BJ (cell line): Measurements from ENCODE around the gene TXNDC2. TPM values are rescaled to one million over a fixed set of nuclear protein-coding genes. Genes with fewer than 3 reads are reported as not detected.

Source experiments
- CTCF ChIA-PET: fragments of 350-600 bp; formaldehyde crosslinking; extraction: SDS; loops from one replicate; lab custom pipeline; 2021; ENCODE audit warnings: antibody characterized with exemption, inconsistent platforms; lab: Yijun Ruan, JAX
- POLR2A ChIA-PET: fragments of 300-600 bp; sonication (Branson Sonifier 250); formaldehyde crosslinking; extraction: SDS; loops from one replicate; lab custom pipeline; 2021; ENCODE audit warnings: antibody characterized with exemption; lab: Charles Lee
- DNase-seq: peaks from one replicate; pipeline ENCODE4 v3.0.0-alpha.2; 2011; ENCODE audit warnings: low read depth
- H3K27me3 ChIP-seq: 2 replicates; pipeline ENCODE4 v1.6.0; 2011; ENCODE audit warnings: low read length; ENCODE audit not compliant: control insufficient read depth, insufficient read depth
- H3K36me3 ChIP-seq: 2 replicates; pipeline ENCODE4 v1.5.1; 2011; ENCODE audit warnings: low read length; ENCODE audit not compliant: control insufficient read depth, insufficient read depth
- H3K4me3 ChIP-seq: 2 replicates; pipeline ENCODE4 v1.5.1; 2011; ENCODE audit warnings: low read depth, mild to moderate bottlenecking, control low read depth, low read length
- CTCF ChIP-seq: IDR thresholded peaks from 2 replicates; pipeline ENCODE4 v1.5.1; 2011; ENCODE audit warnings: low read depth, mild to moderate bottlenecking, control low read depth, inconsistent platforms, low read length, moderate library complexity; ENCODE audit not compliant: insufficient read depth
- polyA minus RNA-seq: library from RNA; depleted of rRNA, polyadenylated mRNA; stranded (reverse); fragments of >200 nt; gene quantifications from 2 replicates; pipeline ENCODE4 v1.2.3, GENCODE V29; 2011; rRNA and poly(A)+ RNA removed
- polyA plus RNA-seq: library from polyadenylated mRNA; depleted of rRNA; stranded (reverse); fragments of >200 nt; gene quantifications from 2 replicates; pipeline ENCODE4 v1.2.3, GENCODE V29; 2011; rRNA removed

Gene TXNDC2
- 0.05 and 0.20 TPM in 2 replicates for polyA plus RNA-seq
- polyA minus RNA-seq, result not detected in 2 replicates

GRCh38 chr18:9885170-9886004 lies at the start of gene TXNDC2:
TSS of gene TXNDC2 (plus strand) at chr18:9885973. CDS start at chr18:9886681, 708 bp downstream.
- no peak for TF ChIP-seq CTCF
- no peak for DNase-seq
- no peaks in the 10 kb centered on the region for H3K27me3 ChIP-seq
- no peaks in the 10 kb centered on the region for H3K36me3 ChIP-seq
- POLR2A ChIA-PET, result no interaction called here
- CTCF ChIA-PET, result interaction anchor here (0.9 to 1.1 kb wide), 2 partner anchors 16 to 28 kb away, joined by 3 to 4 read pairs; partner anchors contain the start of gene VAPA
- no peak within 1 kb of the TSS for H3K4me3 ChIP-seq

GRCh38 chr18:9838144-9838877 lies 47.5 kb upstream of the TXNDC2 start:
- H3K36me3 ChIP-seq, result no peaks in the 10 kb centered on the region
- CTCF ChIA-PET, result interaction anchor here (0.6 to 1.4 kb wide), 3 partner anchors 9 to 147 kb away, joined by 3 to 5 read pairs (median 4); no protein-coding TSS in a partner anchor
- no peak overlapping the region for H3K4me3 ChIP-seq
- TF ChIP-seq CTCF, result no peak
- POLR2A ChIA-PET, result no interaction called here
- no peak for DNase-seq
- no peaks in the 10 kb centered on the region for H3K27me3 ChIP-seq

GRCh38 chr18:9839211-9839610 lies 46.6 kb upstream of the TXNDC2 start:
- POLR2A ChIA-PET, result no interaction called here
- DNase-seq, result no peak
- H3K36me3 ChIP-seq, result no peaks in the 10 kb centered on the region
- CTCF ChIA-PET, result interaction anchor here (0.6 to 1.2 kb wide), 2 partner anchors 10 to 148 kb away, joined by 4 to 5 read pairs; no protein-coding TSS in a partner anchor
- no peak overlapping the region for H3K4me3 ChIP-seq
- TF ChIP-seq CTCF, result no peak
- no peaks in the 10 kb centered on the region for H3K27me3 ChIP-seq

DNA sequence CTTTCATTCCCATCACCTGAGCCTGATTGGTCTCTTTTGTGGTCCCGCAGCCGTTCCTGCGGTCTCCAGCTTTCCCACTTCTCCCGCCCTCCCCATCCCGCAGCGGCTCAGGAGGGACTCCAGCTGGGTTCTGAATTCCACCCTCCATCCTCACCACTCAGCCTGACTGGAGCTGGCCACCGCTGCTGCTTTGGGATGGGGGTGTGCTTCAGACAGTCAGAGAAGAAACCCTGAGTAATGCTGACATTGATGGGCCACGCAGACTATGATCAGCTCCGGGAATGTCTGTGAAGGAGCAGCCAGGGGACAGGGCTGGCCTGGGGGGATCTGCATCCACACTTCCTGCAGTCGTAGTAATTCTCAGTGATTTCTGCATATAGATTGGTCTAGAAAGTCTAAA lies 45.9 kb upstream of the TXNDC2 start:
- CTCF ChIA-PET, result no interaction called here
- no peaks in the 10 kb centered on the region for H3K27me3 ChIP-seq
- no peak for DNase-seq
- no peak overlapping the region for H3K4me3 ChIP-seq
- POLR2A ChIA-PET, result no interaction called here
- TF ChIP-seq CTCF, result no peak
- H3K36me3 ChIP-seq, result no peaks in the 10 kb centered on the region

DNA sequence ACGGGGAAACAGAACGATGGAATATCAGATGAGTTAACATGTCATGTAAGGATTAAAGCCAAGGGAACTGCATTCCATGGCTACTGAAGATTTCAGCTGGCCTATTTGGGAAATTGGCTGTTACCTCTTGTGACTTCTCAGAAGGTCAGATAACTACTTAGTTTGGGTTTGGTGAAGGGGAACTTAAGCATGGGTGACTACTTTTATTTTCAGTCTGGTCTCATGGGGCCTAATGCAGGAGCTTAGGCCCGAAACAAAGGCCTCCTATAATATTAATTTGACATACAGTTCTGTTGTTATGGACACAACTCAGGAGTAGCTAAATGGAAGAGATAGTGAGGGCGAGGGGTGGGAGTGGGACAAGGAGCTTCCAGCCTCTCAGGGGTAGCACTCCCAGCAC lies 44.0 kb upstream of the TXNDC2 start:
- H3K27me3 ChIP-seq, result no peaks in the 10 kb centered on the region
- ChIA-PET CTCF (no interaction called here), POLR2A (no interaction called here)
- no peak for DNase-seq
- H3K36me3 ChIP-seq, result no peaks in the 10 kb centered on the region; the same call in 1 of the 2 replicates
- H3K4me3 ChIP-seq, result no peak overlapping the region
- no peak for TF ChIP-seq CTCF
